Osteoblast (primary cell): ENCODE measurements around the gene GLRX5. TPM values are rescaled to one million over a fixed set of nuclear protein-coding genes. Genes with fewer than 3 reads are reported as not detected.

Experiments
- DNase-seq: peaks from one replicate; pipeline ENCODE4 v3.0.0; 2011; ENCODE audit warnings: low spot score, mixed read lengths; ENCODE audit not compliant: insufficient read length; ENCODE audit errors: missing footprints
- H2AFZ ChIP-seq: 2 replicates; pipeline ENCODE4 v1.6.0; 2011; ENCODE audit warnings: mild to moderate bottlenecking, low read length
- H3K27ac ChIP-seq: 2 replicates; pipeline ENCODE4 v1.5.1; 2011; ENCODE audit warnings: mild to moderate bottlenecking, low read depth, low read length, moderate library complexity
- H3K27me3 ChIP-seq: 2 replicates; pipeline ENCODE4 v1.6.0; 2012; ENCODE audit warnings: mild to moderate bottlenecking, control low read depth, inconsistent platforms, low read length, moderate library complexity; ENCODE audit not compliant: insufficient read depth
- H3K36me3 ChIP-seq: 2 replicates; pipeline ENCODE4 v1.5.1; 2011; ENCODE audit warnings: mild to moderate bottlenecking, low read length, control low read depth, moderate library complexity; ENCODE audit not compliant: insufficient read depth
- H3K4me1 ChIP-seq: 2 replicates; pipeline ENCODE4 v1.5.1; 2011; ENCODE audit warnings: mild to moderate bottlenecking, low read length, control low read depth, moderate library complexity; ENCODE audit not compliant: insufficient read depth
- H3K4me2 ChIP-seq: 2 replicates; pipeline ENCODE4 v1.6.0; 2011; ENCODE audit warnings: mild to moderate bottlenecking, low read length; ENCODE audit not compliant: insufficient read depth
- H3K4me3 ChIP-seq: fragments of 200-600 bp; sonication (generic); 3 replicates; pipeline ENCODE4 v1.5.1; 2012; ENCODE audit warnings: mild to moderate bottlenecking, low read length, inconsistent platforms; ENCODE audit not compliant: insufficient read depth
- H3K79me2 ChIP-seq: 2 replicates; pipeline ENCODE4 v1.6.0; 2012; ENCODE audit warnings: mild to moderate bottlenecking, low read length, control low read depth, inconsistent platforms; ENCODE audit not compliant: insufficient read depth
- H3K9me3 ChIP-seq: 2 replicates; pipeline ENCODE4 v1.5.1; 2011; ENCODE audit warnings: low read depth, low read length, control low read depth
- H4K20me1 ChIP-seq: 2 replicates; pipeline ENCODE4 v1.6.0; 2012; ENCODE audit warnings: mild to moderate bottlenecking, low read length, control low read depth; ENCODE audit not compliant: insufficient read depth
- total RNA-seq: library from RNA; depleted of rRNA; stranded (reverse); fragments of >200 nt; gene quantifications from 2 replicates; pipeline ENCODE4 v1.2.3, GENCODE V29; 2012
- TF ChIP-seq, protein P1 (sequence below): IDR thresholded peaks from 2 replicates; pipeline ENCODE4 v1.5.1; 2011; ENCODE audit warnings: mild to moderate bottlenecking, low read depth, low read length, moderate library complexity; ENCODE audit errors: extremely low read depth

Gene GLRX5
- total RNA-seq, 1 donor: 19.9 TPM

DNA sequence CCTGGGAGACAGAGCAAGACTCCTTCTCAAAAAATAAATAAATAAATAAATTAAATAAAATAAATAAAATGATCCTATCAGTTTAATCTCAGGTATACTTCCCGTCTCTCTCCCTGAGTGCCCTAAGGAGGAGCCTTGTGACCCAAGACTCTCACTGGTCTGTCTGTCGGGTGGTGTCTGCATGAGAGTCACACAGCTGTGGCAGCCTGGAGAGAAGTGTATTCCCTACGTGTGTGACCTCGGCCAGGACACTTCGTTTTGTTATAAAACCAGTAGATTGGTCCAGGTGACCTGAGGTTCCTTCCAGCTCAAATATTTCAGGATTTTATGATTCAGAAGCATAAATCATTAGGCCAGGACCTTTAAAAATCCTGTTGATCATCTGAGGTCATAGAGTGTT, 23.2 kb upstream of the GLRX5 start:
- H3K4me2 ChIP-seq: no peak overlapping the region
- DNase-seq: no peak
- H3K4me3 ChIP-seq: no peak overlapping the region
- H3K9me3 ChIP-seq: no peaks in the 10 kb centered on the region
- H3K36me3 ChIP-seq: no peaks in the 10 kb centered on the region
- TF ChIP-seq, protein P1, sequence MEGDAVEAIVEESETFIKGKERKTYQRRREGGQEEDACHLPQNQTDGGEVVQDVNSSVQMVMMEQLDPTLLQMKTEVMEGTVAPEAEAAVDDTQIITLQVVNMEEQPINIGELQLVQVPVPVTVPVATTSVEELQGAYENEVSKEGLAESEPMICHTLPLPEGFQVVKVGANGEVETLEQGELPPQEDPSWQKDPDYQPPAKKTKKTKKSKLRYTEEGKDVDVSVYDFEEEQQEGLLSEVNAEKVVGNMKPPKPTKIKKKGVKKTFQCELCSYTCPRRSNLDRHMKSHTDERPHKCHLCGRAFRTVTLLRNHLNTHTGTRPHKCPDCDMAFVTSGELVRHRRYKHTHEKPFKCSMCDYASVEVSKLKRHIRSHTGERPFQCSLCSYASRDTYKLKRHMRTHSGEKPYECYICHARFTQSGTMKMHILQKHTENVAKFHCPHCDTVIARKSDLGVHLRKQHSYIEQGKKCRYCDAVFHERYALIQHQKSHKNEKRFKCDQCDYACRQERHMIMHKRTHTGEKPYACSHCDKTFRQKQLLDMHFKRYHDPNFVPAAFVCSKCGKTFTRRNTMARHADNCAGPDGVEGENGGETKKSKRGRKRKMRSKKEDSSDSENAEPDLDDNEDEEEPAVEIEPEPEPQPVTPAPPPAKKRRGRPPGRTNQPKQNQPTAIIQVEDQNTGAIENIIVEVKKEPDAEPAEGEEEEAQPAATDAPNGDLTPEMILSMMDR: no peak
- H3K4me1 ChIP-seq: peaks cover 33% of the 10 kb centered on the region
- H2AFZ ChIP-seq: no peak overlapping the region
- no peaks in the 10 kb centered on the region for H4K20me1 ChIP-seq
- no peak overlapping the region for H3K27ac ChIP-seq
- H3K27me3 ChIP-seq: no peaks in the 10 kb centered on the region
- H3K79me2 ChIP-seq: peaks cover 40% of the 10 kb centered on the region

DNA sequence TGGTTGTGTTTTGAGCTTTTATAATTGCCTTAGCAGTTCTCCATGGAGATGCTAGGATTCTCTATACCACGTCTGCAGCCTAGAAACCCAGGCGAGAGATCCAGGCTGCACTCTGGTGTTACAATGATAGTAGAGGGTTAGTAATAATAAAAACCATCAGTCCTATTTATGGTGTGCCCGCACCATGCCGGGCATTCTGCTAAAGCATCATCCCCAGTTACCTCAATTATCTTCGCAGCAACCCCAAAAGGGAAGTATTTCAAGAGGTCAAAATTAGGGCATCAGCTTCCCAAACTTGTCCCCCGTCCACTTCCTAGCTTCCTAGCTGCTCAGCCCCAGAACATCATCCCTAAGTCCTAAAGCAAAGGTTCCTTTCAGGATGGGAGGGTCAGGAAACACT, 21.6 kb upstream of the GLRX5 start:
- Histone ChIP-seq H2AFZ (no peak overlapping the region), H3K27me3 (no peaks in the 10 kb centered on the region), H4K20me1 (no peaks in the 10 kb centered on the region), H3K4me2 (no peak overlapping the region), H3K36me3 (no peaks in the 10 kb centered on the region), H3K4me1 (peaks cover 32% of the 10 kb centered on the region), H3K79me2 (peaks cover 33% of the 10 kb centered on the region), H3K27ac (no peak overlapping the region), H3K4me3 (no peak overlapping the region), H3K9me3 (no peaks in the 10 kb centered on the region)
- DNase-seq: no peak
- TF ChIP-seq, protein P1: no peak

DNA sequence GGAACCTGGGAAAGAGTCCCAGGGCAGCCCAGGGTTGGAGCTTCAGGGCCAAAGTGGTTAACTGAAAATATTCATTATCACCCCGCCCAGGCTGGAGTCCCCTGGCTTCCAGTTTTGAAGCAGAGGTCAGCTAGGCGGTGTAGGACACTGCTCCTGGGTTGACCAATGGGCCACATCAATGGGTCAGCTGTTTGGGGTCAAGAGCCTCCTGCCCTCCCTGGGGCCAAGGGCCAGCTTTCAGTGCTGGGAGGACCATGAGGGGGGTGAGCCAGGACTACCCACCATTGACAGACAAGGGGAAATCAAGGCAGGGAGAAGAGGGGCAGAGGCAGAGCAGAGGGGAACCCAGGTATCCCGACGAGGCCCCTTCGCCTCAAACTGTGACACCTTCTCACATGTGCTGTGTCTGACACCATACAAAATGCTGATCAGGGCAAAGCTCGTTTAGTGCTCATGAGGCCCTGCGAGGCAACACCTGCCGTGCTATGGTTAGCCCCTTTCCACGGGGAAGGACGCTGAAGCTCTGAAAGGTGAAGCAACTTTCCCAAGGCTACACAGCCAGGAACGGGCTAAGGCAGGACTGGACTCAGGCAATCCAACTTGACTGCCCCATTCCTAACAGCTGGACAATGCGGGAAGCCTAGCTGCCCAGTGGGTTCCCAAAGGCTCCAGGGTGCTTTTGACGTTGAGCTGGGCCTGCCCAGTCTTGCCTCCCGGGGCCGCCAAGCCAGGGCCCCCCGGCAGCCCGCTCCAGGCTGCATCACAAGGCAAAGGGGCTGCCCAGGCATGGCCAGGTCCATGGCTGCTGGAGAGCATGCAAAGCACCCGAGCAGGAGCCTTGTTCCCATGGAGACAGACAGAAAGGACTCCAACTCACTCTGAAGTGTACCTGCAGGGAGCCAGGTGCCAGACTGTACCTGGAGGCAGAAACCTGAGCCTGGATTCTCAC, 20.4 kb upstream of the GLRX5 start:
- Histone ChIP-seq H2AFZ (no peak overlapping the region), H3K36me3 (no peaks in the 10 kb centered on the region), H3K27ac (no peak overlapping the region), H3K4me1 (peaks cover 42% of the 10 kb centered on the region), H3K9me3 (no peaks in the 10 kb centered on the region), H3K79me2 (peaks cover 27% of the 10 kb centered on the region), H3K4me2 (peak overlapping the region; percentile 94), H3K27me3 (no peaks in the 10 kb centered on the region), H4K20me1 (no peaks in the 10 kb centered on the region), H3K4me3 (no peak overlapping the region)
- TF ChIP-seq, protein P1: no peak
- no peak for DNase-seq

DNA sequence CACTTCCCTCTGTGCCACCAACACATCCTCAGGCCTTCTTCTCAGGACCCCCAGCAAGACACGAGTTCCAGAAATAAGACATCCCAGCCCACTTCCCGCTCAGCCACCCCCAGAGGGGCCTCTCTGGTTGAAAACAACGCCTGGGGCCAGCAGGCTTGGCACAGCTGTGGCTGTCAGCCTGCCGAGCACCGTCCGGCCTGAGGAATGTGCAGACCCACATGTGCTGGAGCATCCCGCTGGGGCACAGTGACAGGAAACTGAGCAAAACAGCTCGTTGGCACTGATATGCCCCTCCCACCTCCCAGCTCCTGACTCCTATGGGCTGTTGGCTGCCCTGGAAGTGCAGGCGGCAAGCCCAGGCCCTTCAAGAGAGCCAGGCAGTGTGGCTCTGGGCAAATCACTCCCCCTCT, 19.8 kb upstream of the GLRX5 start:
- peaks cover 22% of the 10 kb centered on the region for H3K79me2 ChIP-seq
- peak overlapping the region; percentile 77 for H3K4me3 ChIP-seq
- peak overlapping the region; percentile 78 for H2AFZ ChIP-seq
- DNase-seq: peak; percentile 97
- H3K9me3 ChIP-seq: no peaks in the 10 kb centered on the region
- H3K4me1 ChIP-seq: peaks cover 48% of the 10 kb centered on the region
- peak overlapping the region; percentile 94 for H3K4me2 ChIP-seq
- no peaks in the 10 kb centered on the region for H3K36me3 ChIP-seq
- no peaks in the 10 kb centered on the region for H3K27me3 ChIP-seq
- H3K27ac ChIP-seq: no peak overlapping the region
- TF ChIP-seq, protein P1: no peak
- H4K20me1 ChIP-seq: no peaks in the 10 kb centered on the region
